Large intestine (tissue), 3 donors: ENCODE data around the gene GATA1. TPM values are rescaled to one million over a fixed set of nuclear protein-coding genes. Genes with fewer than 3 reads are reported as not detected.

Experiments
- DNase-seq, 2 donors: peaks; one replicate each; pipeline versions ENCODE4 v3.0.0 to v3.0.0-alpha.2; 2013
- H3K27ac ChIP-seq: one replicate; pipeline ENCODE4 v1.5.1; 2013; ENCODE audit warnings: low read length
- H3K27me3 ChIP-seq: 2 replicates; pipeline ENCODE4 v1.6.1; 2013; ENCODE audit warnings: low read length; ENCODE audit not compliant: control insufficient read depth, insufficient read depth
- H3K36me3 ChIP-seq: 2 replicates; pipeline ENCODE4 v1.6.1; 2013; ENCODE audit warnings: low read length; ENCODE audit not compliant: control insufficient read depth, insufficient read depth
- H3K4me1 ChIP-seq: one replicate; pipeline ENCODE4 v1.6.1; 2013; ENCODE audit warnings: low read length; ENCODE audit not compliant: control insufficient read depth, insufficient read depth
- H3K4me3 ChIP-seq: one replicate; pipeline ENCODE4 v1.5.1; 2013; ENCODE audit warnings: low read length
- H3K9me3 ChIP-seq: one replicate; pipeline ENCODE4 v1.6.1; 2013; ENCODE audit warnings: mild to moderate bottlenecking, low read depth, low read length, moderate library complexity; ENCODE audit not compliant: control insufficient read depth
- WGBS: methylation state at CpG from one replicate; pipeline ENCODE4 v1.1.5; 2013; ENCODE audit warnings: low lambda C conversion rate; ENCODE audit not compliant: insufficient coverage; 5-methylcytosine and 5-hydroxymethylcytosine counted together
- polyA plus RNA-seq: library from polyadenylated mRNA; unstranded; fragments of 120-200 nt; gene quantifications from one replicate; pipeline ENCODE4 v1.2.1, GENCODE V29; 2013

Gene GATA1
- polyA plus RNA-seq, 1 donor: 0.76 TPM

DNA sequence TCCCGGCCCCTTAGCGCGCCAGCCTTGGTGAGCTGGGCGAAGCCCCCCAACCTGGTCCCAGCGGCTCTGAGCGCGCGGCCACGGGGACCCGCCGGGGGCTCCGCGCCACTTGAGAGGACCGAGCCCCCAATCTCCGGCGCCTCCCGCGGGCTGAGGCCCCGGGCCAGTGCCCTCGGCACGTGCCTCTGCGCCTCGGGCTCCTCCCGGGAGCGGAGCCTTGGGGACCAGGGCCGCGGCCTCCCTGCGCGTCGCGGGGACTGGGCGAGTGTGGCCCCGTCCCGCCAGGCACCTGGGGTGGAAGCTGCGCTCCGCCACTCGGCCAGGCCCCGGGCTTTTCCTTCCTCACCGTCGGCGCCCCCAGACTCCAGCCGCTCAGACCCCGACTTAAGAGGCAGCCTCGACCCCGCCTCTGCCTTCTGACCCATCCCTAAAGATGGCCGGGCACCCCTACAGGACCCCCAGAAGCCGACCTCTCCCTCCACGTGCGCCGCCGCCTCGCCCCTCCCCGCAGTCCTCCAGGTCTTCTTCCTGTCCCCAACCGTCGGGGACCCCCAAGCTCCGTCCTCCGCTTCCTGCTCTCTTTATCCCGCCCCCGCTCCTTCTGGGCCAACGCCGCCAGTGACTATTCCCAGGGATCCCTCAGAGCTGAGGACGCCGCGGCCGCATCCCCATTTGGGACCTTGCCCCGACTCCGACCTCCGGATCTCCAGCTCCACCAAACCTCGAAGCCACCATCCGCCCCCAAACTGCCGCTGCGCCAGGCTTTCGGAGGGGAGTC lies 40.7 kb downstream of the GATA1 start:
- H3K9me3 ChIP-seq: peaks cover 6% of the 10 kb centered on the region
- peaks cover 29% of the 10 kb centered on the region for H3K27me3 ChIP-seq
- DNase-seq: no peak
- H3K27ac ChIP-seq: no peak overlapping the region
- H3K4me1 ChIP-seq: no peaks in the 10 kb centered on the region
- H3K4me3 ChIP-seq: no peak overlapping the region
- peaks cover 27% of the 10 kb centered on the region for H3K36me3 ChIP-seq
- no CpG with 5 or more reads among the region's 73 CpGs for WGBS

DNA sequence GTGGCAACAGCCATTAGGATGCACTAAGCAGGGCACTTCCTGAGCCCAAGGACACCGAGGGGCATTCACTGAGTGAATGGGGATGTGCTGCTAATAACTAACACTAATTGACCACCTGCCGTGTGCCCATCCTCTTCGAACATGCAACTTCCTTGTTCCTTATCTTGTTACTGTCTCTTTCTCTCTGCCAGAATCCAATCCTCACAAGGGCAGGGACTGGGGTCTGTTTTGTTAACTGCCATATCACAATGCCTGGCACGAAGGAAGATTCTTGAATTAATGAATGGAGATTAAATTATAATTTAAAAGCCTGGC lies 41.2 kb downstream of the GATA1 start:
- Histone ChIP-seq H3K36me3 (peaks cover 22% of the 10 kb centered on the region), H3K4me3 (no peak overlapping the region), H3K27ac (no peak overlapping the region), H3K9me3 (peaks cover 6% of the 10 kb centered on the region), H3K4me1 (no peaks in the 10 kb centered on the region), H3K27me3 (peaks cover 32% of the 10 kb centered on the region)
- no CpG with 5 or more reads among the region's 4 CpGs for WGBS
- DNase-seq: no peak

DNA sequence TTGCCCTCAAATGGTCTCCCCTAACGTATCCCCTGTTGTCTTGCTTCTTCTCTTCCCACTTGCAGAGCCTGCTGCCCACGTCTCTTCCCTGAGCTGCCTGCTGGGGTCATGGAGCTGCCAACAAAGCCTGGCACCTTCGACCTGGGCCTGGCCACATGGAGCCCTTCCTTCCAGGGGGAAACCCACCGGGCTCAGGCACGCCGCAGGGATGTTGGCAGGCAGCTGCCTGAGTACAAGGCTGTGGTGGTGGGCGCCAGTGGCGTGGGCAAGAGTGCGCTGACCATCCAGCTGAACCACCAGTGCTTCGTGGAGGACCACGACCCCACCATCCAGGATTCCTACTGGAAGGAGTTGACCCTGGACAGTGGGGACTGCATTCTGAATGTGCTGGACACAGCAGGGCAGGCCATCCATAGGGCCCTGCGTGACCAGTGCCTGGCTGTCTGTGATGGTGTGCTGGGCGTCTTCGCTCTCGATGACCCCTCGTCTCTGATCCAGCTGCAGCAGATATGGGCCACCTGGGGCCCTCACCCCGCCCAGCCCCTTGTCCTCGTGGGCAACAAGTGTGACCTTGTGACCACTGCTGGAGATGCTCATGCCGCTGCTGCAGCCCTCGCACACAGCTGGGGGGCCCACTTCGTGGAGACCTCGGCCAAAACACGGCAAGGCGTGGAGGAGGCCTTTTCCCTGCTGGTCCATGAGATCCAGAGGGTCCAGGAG lies 42.8 kb downstream of the GATA1 start:
- Histone ChIP-seq H3K4me3 (no peak overlapping the region), H3K27ac (no peak overlapping the region), H3K27me3 (peaks cover 38% of the 10 kb centered on the region), H3K36me3 (peaks cover 8% of the 10 kb centered on the region), H3K4me1 (peaks cover 7% of the 10 kb centered on the region), H3K9me3 (peaks cover 6% of the 10 kb centered on the region)
- whole genome bisulfite sequencing: no CpG with 5 or more reads among the region's 24 CpGs
- no peak for DNase-seq

DNA sequence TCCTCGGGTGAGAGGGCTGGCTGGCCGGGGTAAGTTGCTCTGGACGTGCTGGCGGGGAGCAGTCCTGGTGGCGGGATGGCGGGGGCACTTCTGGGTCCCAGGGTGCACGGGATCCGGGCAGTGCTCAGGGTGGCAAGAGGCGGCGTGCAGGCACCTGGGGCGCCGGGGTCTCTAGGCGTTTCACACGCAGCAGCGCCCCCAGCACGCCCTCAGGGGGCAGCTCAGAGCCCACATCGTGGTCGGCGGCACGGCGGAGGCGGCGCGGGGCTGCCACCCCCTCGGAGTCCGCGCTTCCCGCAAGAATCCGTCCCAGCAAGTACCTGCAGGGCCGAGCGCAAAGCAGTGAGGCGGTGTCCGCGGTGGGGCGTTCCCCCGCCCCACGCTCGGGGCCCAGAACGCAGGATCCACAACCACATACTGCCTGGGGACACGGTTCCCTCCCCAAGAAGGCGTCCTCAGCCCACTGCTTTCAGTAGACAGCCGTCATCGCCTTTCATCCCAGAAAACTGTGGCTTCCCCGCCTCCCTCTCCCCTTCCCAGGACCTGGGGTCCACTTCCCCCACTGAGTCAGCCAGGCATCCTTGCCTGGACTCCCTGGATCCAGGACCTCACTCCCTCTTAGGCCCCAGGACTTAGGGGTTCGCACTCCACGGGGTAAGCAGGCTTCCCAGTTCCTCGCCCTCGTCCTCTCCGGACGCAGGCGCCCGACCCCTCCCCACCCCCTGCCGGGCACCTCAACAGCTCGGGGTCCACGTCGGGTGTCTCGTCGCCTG lies 44.9 kb downstream of the GATA1 start:
- Histone ChIP-seq H3K27ac (no peak overlapping the region), H3K27me3 (peaks cover 50% of the 10 kb centered on the region)

DNA sequence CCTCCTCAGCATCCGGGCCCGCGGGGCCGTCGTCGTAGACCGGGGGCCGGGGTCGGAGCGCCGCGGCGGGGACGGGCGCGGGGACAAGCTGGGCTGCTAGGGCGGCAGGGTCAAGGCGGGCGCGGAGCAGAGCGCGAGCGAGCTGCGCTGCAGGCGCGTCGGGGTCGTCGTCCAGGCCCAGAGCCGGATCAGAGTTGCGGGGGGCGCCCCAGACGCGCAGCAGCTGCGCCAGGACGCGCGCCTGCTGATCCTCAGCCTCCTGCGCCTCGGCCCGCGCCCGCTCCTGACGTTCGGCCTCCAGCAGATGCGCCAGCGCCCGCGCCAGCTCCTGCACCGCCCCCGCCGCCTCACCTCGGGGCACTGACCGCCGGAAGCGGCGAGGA lies 45.5 kb downstream of the GATA1 start:
- peak in 1 of 2 donors; percentile 22 for DNase-seq
- no peaks in the 10 kb centered on the region for H3K9me3 ChIP-seq
- WGBS: no CpG with 5 or more reads among the region's 57 CpGs
- H3K27ac ChIP-seq: no peak overlapping the region
- H3K4me3 ChIP-seq: no peak overlapping the region
- peaks cover 50% of the 10 kb centered on the region for H3K27me3 ChIP-seq
- no peaks in the 10 kb centered on the region for H3K36me3 ChIP-seq
- H3K4me1 ChIP-seq: peaks cover 7% of the 10 kb centered on the region

More for the DNA sequence above, 44.9 kb downstream of the GATA1 start:
- WGBS: no CpG with 5 or more reads among the region's 58 CpGs
- peaks cover 2% of the 10 kb centered on the region for H3K9me3 ChIP-seq
- no peaks in the 10 kb centered on the region for H3K36me3 ChIP-seq
- no peak for DNase-seq
- H3K4me3 ChIP-seq: no peak overlapping the region
- H3K4me1 ChIP-seq: peaks cover 7% of the 10 kb centered on the region

DNA sequence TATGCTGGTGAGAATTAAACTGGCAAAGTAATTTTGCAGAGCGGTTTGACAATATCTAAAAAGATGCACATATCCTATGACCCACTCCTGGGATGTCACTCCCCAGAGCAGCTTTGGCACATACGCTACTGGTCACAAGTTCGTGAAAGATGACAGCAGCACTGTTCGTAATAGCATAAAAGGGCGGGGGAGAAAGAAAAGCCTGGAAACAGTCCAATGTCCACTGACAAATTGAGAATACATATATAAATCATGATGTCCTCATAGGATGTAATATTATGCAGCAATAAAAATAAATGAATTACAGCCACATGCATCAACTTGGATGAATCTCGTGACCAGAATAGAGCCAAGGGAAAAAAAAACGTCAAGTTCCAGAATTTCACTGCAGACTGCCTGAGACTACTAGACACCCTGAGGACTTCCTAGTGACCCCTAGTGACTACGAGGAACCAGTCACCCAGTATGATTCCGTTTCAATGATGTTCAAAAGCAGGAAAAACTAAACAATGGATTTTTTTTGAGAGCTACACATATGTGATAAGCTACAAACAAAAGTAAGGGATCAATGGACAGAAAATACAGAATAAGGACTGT lies 47.2 kb downstream of the GATA1 start:
- H3K27ac ChIP-seq: peak overlapping the region; percentile 0
- H3K4me1 ChIP-seq: peaks cover 7% of the 10 kb centered on the region
- H3K4me3 ChIP-seq: no peak overlapping the region
- no peaks in the 10 kb centered on the region for H3K9me3 ChIP-seq
- peak; percentile 40 to 68 for DNase-seq
- no peaks in the 10 kb centered on the region for H3K36me3 ChIP-seq
- peaks cover 43% of the 10 kb centered on the region for H3K27me3 ChIP-seq
- WGBS: 14% methylated on average over 1 of the region's 9 CpGs

DNA sequence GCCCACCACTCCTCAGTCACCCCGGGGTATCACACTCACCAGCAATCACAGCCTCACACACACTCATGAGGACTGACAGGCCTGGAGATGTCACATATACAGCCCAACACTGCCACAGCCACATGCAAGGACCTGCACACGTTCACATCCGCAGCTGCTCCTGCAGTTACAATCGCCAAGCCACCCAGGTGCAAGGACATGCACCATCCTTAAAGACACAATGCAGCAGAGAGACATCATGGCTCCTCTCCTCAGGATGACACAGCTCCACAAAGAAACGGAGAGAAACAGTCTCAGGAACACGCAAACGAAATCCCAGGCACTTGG lies 48.0 kb downstream of the GATA1 start:
- WGBS: no CpG with 5 or more reads among the region's 7 CpGs
- H3K4me3 ChIP-seq: peak overlapping the region; percentile 46
- H3K36me3 ChIP-seq: no peaks in the 10 kb centered on the region
- no peaks in the 10 kb centered on the region for H3K9me3 ChIP-seq
- peak in 1 of 2 donors; percentile 49 for DNase-seq
- peaks cover 43% of the 10 kb centered on the region for H3K27me3 ChIP-seq
- peaks cover 7% of the 10 kb centered on the region for H3K4me1 ChIP-seq
- H3K27ac ChIP-seq: peak overlapping the region; percentile 0

DNA sequence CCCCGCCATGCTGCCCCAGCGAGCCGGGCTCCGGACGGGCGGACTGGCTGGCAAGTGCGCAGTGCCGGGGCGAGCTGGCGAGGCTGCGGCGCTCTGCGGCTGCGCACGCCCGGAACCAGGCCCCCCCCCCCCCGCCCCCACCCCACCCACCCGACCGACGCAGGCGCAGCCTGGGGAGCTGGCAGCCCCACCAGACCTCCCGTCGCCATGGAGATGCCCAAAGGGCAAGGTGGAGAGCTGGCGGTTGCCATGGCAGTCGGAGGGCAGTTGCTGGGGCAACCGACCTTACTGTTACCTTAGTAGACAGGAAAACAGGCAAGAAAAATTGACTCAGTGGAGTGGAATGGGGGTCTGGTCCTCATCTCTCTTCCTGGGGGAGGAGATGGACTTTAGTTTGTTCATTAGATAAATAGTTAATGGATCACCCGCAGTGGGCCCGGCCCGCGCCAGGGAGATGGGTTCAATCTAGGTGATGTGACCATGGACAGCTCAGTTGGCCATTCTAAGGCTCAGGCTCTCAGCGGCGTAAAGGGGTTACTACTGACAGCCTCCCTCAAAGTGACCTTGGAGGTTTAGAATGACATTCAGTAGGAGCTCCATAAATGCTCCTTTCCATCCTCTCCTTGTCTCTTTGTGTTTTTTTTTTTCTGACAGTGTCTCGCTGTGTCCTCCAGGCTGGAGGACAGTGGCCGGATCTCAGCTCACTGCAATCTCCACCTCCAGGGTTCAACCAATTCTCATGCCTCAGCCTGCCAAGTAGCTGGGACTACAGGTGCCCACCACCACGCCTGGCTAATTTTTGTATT lies 49.3 kb downstream of the GATA1 start, which contains the start of gene PCSK1N:
PCSK1N (minus strand) TSS at position 87 of the 806 bp plus-strand sequence; CDS start at position 9, 78 bp downstream.
- WGBS: no CpG with 5 or more reads among the region's 35 CpGs
- H3K4me3 ChIP-seq: peak within 1 kb of the TSS; percentile 46
- H3K27me3 ChIP-seq: peaks cover 35% of the 10 kb centered on the region
- H3K36me3 ChIP-seq: no peaks in the 10 kb centered on the region
- peak; percentile 83 to 86 for DNase-seq
- H3K4me1 ChIP-seq: peaks cover 7% of the 10 kb centered on the region
- H3K9me3 ChIP-seq: no peaks in the 10 kb centered on the region
- H3K27ac ChIP-seq: peak within 1 kb of the TSS; percentile 39

DNA sequence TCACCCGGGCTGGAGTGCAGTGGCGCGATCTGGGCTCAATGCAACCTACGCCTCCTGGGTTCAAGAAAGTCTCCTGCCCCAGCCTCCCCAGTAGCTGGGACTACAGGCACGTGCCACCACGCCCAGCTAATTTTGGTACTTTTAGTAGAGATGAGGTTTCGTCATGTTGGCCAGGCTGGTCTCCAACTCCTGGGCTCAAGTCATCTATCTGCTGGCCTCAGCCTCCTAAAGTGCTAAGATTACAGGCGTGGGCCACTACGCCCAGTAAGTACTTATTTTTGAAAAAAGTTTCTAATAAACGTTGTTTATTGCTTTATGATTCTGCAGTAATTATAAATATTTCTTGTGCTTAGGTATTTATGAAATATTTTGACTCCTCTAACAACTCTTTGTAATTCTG lies 53.3 kb downstream of the GATA1 start:
- H3K27ac ChIP-seq: no peak overlapping the region
- H3K36me3 ChIP-seq: no peaks in the 10 kb centered on the region
- H3K9me3 ChIP-seq: no peaks in the 10 kb centered on the region
- H3K4me3 ChIP-seq: no peak overlapping the region
- WGBS: no CpG with 5 or more reads among the region's 10 CpGs
- H3K4me1 ChIP-seq: no peaks in the 10 kb centered on the region
- no peak for DNase-seq
- peaks cover 12% of the 10 kb centered on the region for H3K27me3 ChIP-seq
